Pulmonary artery endothelial cell (primary cell): ENCODE measurements around the gene TOP3B. TPM values are rescaled to one million over a fixed set of nuclear protein-coding genes. Genes with fewer than 3 reads are reported as not detected.

ENCODE experiments used
- DNase-seq: peaks from one replicate; pipeline ENCODE4 v3.0.0-alpha.2; 2011; ENCODE audit warnings: low read depth, low spot score
- total RNA-seq: library from RNA; depleted of rRNA; stranded (reverse); fragments of >200 nt; gene quantifications from 2 replicates; pipeline ENCODE4 v1.2.3, GENCODE V29; 2014

The TOP3B gene
- total RNA-seq, 1 donor from 2014 or later: 22.4 TPM

GRCh38 chr22:21981874-21982273 lies 713 bp downstream of the TOP3B start:
- DNase-seq: no peak

- DNase-seq: no peak
These were observed 2.0 kb downstream of the TOP3B start for GRCh38 chr22:21980547-21980946.

GRCh38 chr22:21978564-21979386 lies 3.8 kb downstream of the TOP3B start:
- DNase-seq: no peak

GRCh38 chr22:21977814-21978213 lies 4.8 kb downstream of the TOP3B start:
- DNase-seq: no peak

GRCh38 chr22:21975854-21976345 lies 6.7 kb downstream of the TOP3B start:
- no peak for DNase-seq

GRCh38 chr22:21975273-21975672 lies 7.3 kb downstream of the TOP3B start:
- DNase-seq: no peak

GRCh38 chr22:21974058-21974649 lies 8.4 kb downstream of the TOP3B start:
- no peak for DNase-seq

- no peak for DNase-seq
These were observed 9.8 kb downstream of the TOP3B start for GRCh38 chr22:21972806-21973205.

GRCh38 chr22:21972293-21972779 lies 10.3 kb downstream of the TOP3B start:
- no peak for DNase-seq

GRCh38 chr22:21971858-21972275 lies 10.7 kb downstream of the TOP3B start:
- no peak for DNase-seq

- DNase-seq: no peak
These were observed 11.6 kb downstream of the TOP3B start for GRCh38 chr22:21970800-21971617.

GRCh38 chr22:21970037-21970799 lies 12.4 kb downstream of the TOP3B start:
- DNase-seq: no peak

- no peak for DNase-seq
These were observed 14.0 kb downstream of the TOP3B start for GRCh38 chr22:21968452-21969129.

GRCh38 chr22:21967693-21968271 lies 14.8 kb downstream of the TOP3B start:
- no peak for DNase-seq

- no peak for DNase-seq
These were observed 15.7 kb downstream of the TOP3B start for GRCh38 chr22:21966643-21967516.

GRCh38 chr22:21965762-21966288 lies 16.8 kb downstream of the TOP3B start:
- DNase-seq: no peak

- DNase-seq: no peak
These were observed 17.6 kb downstream of the TOP3B start for GRCh38 chr22:21964918-21965484.

- no peak for DNase-seq
These were observed 18.4 kb downstream of the TOP3B start for GRCh38 chr22:21964234-21964633.
